GM13976 (cell line): Measurements from ENCODE around the gene ABCA10.

Experiments
- DNase-seq: peaks from one replicate; pipeline ENCODE4 v3.0.0; 2012; ENCODE audit warnings: low spot score
- in situ Hi-C: fragments of 300-500 bp; cut with MboI; formaldehyde crosslinking; loops from one replicate; pipeline ENCODE4 v1.12.0; 2022; ENCODE audit warnings: low sequenced_read_pairs, mixed read lengths, inconsistent platforms; ENCODE audit not compliant: unreplicated experiment
- TF ChIP-seq, protein P1 (sequence below): IDR thresholded peaks from 2 replicates; pipeline ENCODE4 v1.5.1; 2012; ENCODE audit warnings: borderline replicate concordance, mild to moderate bottlenecking; ENCODE audit not compliant: insufficient read depth; ENCODE audit errors: extremely low read depth, missing control alignments, control extremely low read depth

Gene ABCA10

DNA sequence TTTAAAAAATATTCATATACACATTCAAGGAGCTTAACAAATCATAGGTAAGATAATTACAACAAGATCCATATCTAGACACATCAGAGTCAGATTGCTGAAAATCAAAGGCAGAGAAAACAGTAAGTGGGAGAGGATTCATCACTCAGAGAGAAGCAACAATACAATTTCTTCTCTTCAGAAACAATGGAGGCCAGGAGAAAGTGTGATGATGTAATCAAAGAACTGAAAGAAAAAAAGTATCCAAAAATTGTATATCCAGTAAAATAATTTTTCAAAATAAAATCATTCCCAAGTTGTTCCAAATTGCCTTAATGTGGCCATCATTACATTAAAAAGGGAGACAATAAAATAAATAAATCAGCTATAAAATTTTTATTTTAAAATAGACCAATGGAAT is 69.2 kb downstream of the ABCA10 start:
- in situ Hi-C loops: no loop called here
- DNase-seq: no peak
- TF ChIP-seq, protein P1, sequence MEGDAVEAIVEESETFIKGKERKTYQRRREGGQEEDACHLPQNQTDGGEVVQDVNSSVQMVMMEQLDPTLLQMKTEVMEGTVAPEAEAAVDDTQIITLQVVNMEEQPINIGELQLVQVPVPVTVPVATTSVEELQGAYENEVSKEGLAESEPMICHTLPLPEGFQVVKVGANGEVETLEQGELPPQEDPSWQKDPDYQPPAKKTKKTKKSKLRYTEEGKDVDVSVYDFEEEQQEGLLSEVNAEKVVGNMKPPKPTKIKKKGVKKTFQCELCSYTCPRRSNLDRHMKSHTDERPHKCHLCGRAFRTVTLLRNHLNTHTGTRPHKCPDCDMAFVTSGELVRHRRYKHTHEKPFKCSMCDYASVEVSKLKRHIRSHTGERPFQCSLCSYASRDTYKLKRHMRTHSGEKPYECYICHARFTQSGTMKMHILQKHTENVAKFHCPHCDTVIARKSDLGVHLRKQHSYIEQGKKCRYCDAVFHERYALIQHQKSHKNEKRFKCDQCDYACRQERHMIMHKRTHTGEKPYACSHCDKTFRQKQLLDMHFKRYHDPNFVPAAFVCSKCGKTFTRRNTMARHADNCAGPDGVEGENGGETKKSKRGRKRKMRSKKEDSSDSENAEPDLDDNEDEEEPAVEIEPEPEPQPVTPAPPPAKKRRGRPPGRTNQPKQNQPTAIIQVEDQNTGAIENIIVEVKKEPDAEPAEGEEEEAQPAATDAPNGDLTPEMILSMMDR: no peak

- TF ChIP-seq, protein P1: no peak
- in situ Hi-C loops: no loop called here
- no peak for DNase-seq
Observed at GRCh38 chr17:69154267-69154666, 74.4 kb downstream of the ABCA10 start.

DNA sequence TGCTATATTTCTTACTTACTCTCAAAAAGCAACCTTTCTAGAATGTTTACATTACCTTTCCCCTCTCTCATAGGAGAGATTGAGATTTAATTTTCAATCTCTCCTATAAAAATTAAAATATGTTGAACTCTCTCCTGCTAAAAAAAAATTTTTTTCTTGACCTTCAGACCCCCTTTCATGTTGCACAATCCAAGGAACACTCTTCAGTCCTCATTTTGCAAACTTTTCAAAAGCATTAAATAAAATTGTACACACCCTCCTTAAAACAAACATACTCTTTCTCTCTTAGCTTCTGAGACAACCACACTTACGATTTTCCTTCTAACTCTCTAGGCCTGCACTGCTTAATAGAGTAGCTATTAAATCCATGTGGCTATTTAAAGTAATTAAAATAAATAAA is 78.3 kb downstream of the ABCA10 start:
- TF ChIP-seq, protein P1: no peak
- in situ Hi-C loops: no loop called here
- DNase-seq: no peak

DNA sequence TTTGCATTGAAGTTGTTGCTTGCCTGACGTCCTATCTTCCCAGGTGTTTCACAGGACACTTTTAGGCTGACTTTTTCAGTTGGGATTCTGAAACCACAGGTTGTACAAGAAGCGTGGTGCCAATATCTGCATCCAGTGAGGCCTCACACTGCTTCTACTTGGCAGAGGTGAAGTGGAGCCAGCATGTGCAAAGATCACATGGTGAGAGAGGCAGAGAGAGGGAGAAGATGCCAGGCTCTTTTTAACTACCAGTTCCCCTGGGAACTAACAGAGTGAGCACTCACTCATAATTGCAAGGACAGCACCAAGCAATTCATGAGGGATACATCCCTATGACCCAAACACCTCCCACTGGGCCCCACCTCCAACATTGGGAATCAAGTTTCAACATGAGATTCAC is 81.2 kb downstream of the ABCA10 start:
- no peak for DNase-seq
- TF ChIP-seq, protein P1: no peak
- in situ Hi-C loops: no loop called here

- in situ Hi-C loops: no loop called here
- TF ChIP-seq, protein P1: no peak
- no peak for DNase-seq
Observed at GRCh38 chr17:69144331-69145255, 84.0 kb downstream of the ABCA10 start.

- TF ChIP-seq, protein P1: no peak
- DNase-seq: no peak
- in situ Hi-C loops: no loop called here
Observed at GRCh38 chr17:69143683-69144231, 84.9 kb downstream of the ABCA10 start.
